OCI-LY1 (cell line): Measurements from ENCODE around the gene RAPGEFL1.
"Not testable (repeated sequence)": the region's sequence is repeated elsewhere in the genome, so short reads cannot be mapped to it uniquely, and the experiment has no call there.

Experiments used
- H2AFZ ChIP-seq: fragments of 200-600 bp; sonication (generic), shearing (Covaris generic); 2 replicates; pipeline ENCODE4 v1.6.0; 2014; ENCODE audit warnings: antibody characterized with exemption, mild to moderate bottlenecking, low read length
- H3F3A ChIP-seq: fragments of 200-600 bp; sonication (generic), shearing (Covaris generic); 2 replicates; pipeline ENCODE4 v1.6.0; 2014; ENCODE audit warnings: mild to moderate bottlenecking, antibody characterized with exemption, low read length, moderate library complexity; ENCODE audit not compliant: insufficient read depth
- H3K27ac ChIP-seq: fragments of 200-600 bp; sonication (generic); 2 replicates; pipeline ENCODE4 v1.5.1; 2014; ENCODE audit warnings: low read length, mixed run types, mild to moderate bottlenecking, low read depth; ENCODE audit not compliant: poor library complexity, severe bottlenecking
- H3K27me3 ChIP-seq: fragments of 200-600 bp; sonication (generic); 2 replicates; pipeline ENCODE4 v1.6.0; 2014; ENCODE audit warnings: antibody characterized with exemption, mild to moderate bottlenecking, low read length, moderate library complexity; ENCODE audit not compliant: insufficient read depth
- H3K36me3 ChIP-seq: fragments of 200-600 bp; sonication (generic); 2 replicates; pipeline ENCODE4 v1.6.1; 2014; ENCODE audit warnings: mild to moderate bottlenecking, antibody characterized with exemption, low read length, moderate library complexity, mixed read lengths; ENCODE audit not compliant: insufficient read depth
- H3K4me1 ChIP-seq: fragments of 200-600 bp; sonication (generic); 2 replicates; pipeline ENCODE4 v1.5.1; 2014; ENCODE audit warnings: mild to moderate bottlenecking, low read length, moderate library complexity; ENCODE audit not compliant: insufficient read depth, severe bottlenecking
- H3K4me2 ChIP-seq: fragments of 200-600 bp; sonication (generic), shearing (Covaris generic); 2 replicates; pipeline ENCODE4 v1.6.1; 2014; ENCODE audit warnings: low read length
- H3K4me3 ChIP-seq: fragments of 200-600 bp; sonication (generic); 2 replicates; pipeline ENCODE4 v1.5.1; 2014; ENCODE audit warnings: low read length, low read depth, mild to moderate bottlenecking, mixed read lengths; ENCODE audit not compliant: poor library complexity, severe bottlenecking
- H3K79me2 ChIP-seq: fragments of 200-600 bp; shearing (Covaris generic); 2 replicates; pipeline ENCODE4 v1.6.1; 2016; ENCODE audit warnings: mixed run types, low read length, mixed read lengths; ENCODE audit not compliant: insufficient read depth
- H3K9ac ChIP-seq: fragments of 200-600 bp; sonication (generic), shearing (Covaris generic); 2 replicates; pipeline ENCODE4 v1.6.1; 2014; ENCODE audit warnings: mild to moderate bottlenecking, low read length, mixed read lengths
- H3K9me2 ChIP-seq: fragments of 200-600 bp; sonication (generic), shearing (Covaris generic); 2 replicates; pipeline ENCODE4 v1.6.1; 2014; ENCODE audit warnings: low read depth, mild to moderate bottlenecking, low read length, mixed read lengths
- H3K9me3 ChIP-seq: fragments of 200-600 bp; shearing (Covaris generic); 2 replicates; pipeline ENCODE4 v1.6.1; 2014; ENCODE audit warnings: low read length, mixed read lengths
- H4K20me1 ChIP-seq: fragments of 200-600 bp; sonication (generic), shearing (Covaris generic); 2 replicates; pipeline ENCODE4 v1.6.0; 2016; ENCODE audit warnings: mild to moderate bottlenecking, low read length; ENCODE audit not compliant: insufficient read depth
- EZH2 ChIP-seq: fragments of 200-600 bp; sonication (generic), shearing (Covaris generic); IDR thresholded peaks from 2 replicates; pipeline ENCODE4 v1.8.0; 2017; ENCODE audit warnings: borderline replicate concordance, mixed run types, mild to moderate bottlenecking, antibody characterized with exemption, low read length, moderate library complexity, mixed read lengths
- TF ChIP-seq, protein P1 (sequence below): fragments of 200-600 bp; sonication (generic), shearing (Covaris generic); IDR thresholded peaks from 2 replicates; pipeline ENCODE4 v1.5.1; 2017; ENCODE audit warnings: mild to moderate bottlenecking, antibody characterized with exemption, low read length, moderate library complexity, mixed read lengths

Gene RAPGEFL1

GRCh38 chr17:40224718-40225550 lies 47.7 kb downstream of the RAPGEFL1 start:
- Histone ChIP-seq H3K9ac (no peak overlapping the region; the same call in 1 of the 2 replicates), H2AFZ (no peak overlapping the region), H3K9me2 (no peaks in the 10 kb centered on the region), H3F3A (no peaks in the 10 kb centered on the region; the same call in 1 of the 2 replicates), H3K4me1 (peaks cover 4% of the 10 kb centered on the region), H3K79me2 (peaks cover 30% of the 10 kb centered on the region), H3K4me3 (no peak overlapping the region), H3K36me3 (peaks cover 8% of the 10 kb centered on the region), H3K27me3 (no peaks in the 10 kb centered on the region), H3K4me2 (no peak overlapping the region), H3K27ac (no peak overlapping the region), H4K20me1 (no peaks in the 10 kb centered on the region), H3K9me3 (no peaks in the 10 kb centered on the region)
- TF ChIP-seq, protein P1, sequence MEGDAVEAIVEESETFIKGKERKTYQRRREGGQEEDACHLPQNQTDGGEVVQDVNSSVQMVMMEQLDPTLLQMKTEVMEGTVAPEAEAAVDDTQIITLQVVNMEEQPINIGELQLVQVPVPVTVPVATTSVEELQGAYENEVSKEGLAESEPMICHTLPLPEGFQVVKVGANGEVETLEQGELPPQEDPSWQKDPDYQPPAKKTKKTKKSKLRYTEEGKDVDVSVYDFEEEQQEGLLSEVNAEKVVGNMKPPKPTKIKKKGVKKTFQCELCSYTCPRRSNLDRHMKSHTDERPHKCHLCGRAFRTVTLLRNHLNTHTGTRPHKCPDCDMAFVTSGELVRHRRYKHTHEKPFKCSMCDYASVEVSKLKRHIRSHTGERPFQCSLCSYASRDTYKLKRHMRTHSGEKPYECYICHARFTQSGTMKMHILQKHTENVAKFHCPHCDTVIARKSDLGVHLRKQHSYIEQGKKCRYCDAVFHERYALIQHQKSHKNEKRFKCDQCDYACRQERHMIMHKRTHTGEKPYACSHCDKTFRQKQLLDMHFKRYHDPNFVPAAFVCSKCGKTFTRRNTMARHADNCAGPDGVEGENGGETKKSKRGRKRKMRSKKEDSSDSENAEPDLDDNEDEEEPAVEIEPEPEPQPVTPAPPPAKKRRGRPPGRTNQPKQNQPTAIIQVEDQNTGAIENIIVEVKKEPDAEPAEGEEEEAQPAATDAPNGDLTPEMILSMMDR: no peak
- TF ChIP-seq EZH2: no peak

DNA sequence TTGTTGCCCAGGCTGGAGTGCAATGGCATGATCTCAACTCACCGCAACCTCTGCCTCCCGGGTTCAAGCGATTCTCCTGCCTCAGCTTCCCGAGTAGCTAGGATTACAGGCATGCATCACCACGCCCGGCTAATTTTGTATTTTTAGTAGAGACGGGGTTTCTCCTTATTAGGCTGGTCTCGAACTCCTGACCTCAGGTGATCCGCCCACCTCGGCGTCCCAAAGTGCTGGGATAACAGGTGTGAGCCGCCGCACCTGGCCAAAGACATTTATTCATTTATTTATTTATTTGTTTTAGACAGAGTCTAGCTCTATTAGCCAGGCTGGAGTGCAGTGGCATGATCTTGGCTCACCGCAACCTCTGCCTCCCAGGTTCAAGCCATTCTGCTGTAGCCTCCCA lies 51.9 kb downstream of the RAPGEFL1 start:
- Histone ChIP-seq H3K36me3 (peaks cover 22% of the 10 kb centered on the region), H3K79me2 (peaks cover 15% of the 10 kb centered on the region; the same call in 1 of the 2 replicates)
- not testable (repeated sequence) for H3K9ac ChIP-seq, H3K9me2 ChIP-seq, H3K9me3 ChIP-seq, H2AFZ ChIP-seq, H3K27ac ChIP-seq, H3F3A ChIP-seq, H3K27me3 ChIP-seq, H3K4me2 ChIP-seq, H3K4me3 ChIP-seq, H4K20me1 ChIP-seq, H3K4me1 ChIP-seq

GRCh38 chr17:40230670-40231069 lies 53.4 kb downstream of the RAPGEFL1 start:
- peaks cover 24% of the 10 kb centered on the region for H3K36me3 ChIP-seq
- no peaks in the 10 kb centered on the region for H3K9me3 ChIP-seq
- no peak overlapping the region for H3K27ac ChIP-seq
- H2AFZ ChIP-seq: no peak overlapping the region
- no peaks in the 10 kb centered on the region for H3K9me2 ChIP-seq
- H3F3A ChIP-seq: no peaks in the 10 kb centered on the region; the same call in 1 of the 2 replicates
- no peaks in the 10 kb centered on the region for H3K27me3 ChIP-seq
- no peak overlapping the region for H3K9ac ChIP-seq
- no peak overlapping the region for H3K4me2 ChIP-seq
- peaks cover 8% of the 10 kb centered on the region; the same call in 1 of the 2 replicates for H3K79me2 ChIP-seq
- TF ChIP-seq, protein P1: no peak
- TF ChIP-seq EZH2: no peak
- no peaks in the 10 kb centered on the region for H3K4me1 ChIP-seq
- no peaks in the 10 kb centered on the region for H4K20me1 ChIP-seq
- H3K4me3 ChIP-seq: no peak overlapping the region

DNA sequence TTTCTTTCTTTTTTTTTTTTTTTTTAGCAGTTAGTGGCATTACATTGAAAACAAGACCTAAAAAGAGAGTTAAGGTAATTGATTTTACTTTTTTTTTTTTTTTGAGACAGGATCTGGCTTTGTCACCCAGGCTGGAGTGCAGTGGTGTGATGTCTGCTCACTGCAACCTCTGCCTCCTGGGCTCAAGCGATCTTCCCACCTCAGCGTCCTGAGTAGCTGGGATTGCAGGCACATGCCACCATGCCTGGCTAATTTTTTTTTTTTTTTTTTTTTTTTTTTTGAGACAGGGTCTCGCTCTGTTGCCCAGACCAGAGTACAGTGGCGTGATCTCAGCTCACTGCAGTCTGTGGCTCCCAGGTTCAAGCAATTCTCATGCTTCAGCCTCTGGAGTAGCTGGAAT lies 54.7 kb downstream of the RAPGEFL1 start:
- H2AFZ ChIP-seq, H3K4me3 ChIP-seq, H4K20me1 ChIP-seq, H3K27me3 ChIP-seq, H3K4me1 ChIP-seq, H3F3A ChIP-seq, H3K79me2 ChIP-seq, H3K4me2 ChIP-seq, H3K27ac ChIP-seq, H3K9ac ChIP-seq, H3K9me2 ChIP-seq, H3K9me3 ChIP-seq: not testable (repeated sequence)
- peaks cover 24% of the 10 kb centered on the region for H3K36me3 ChIP-seq
